ENCODE measurements around the gene TNS4. TPM values are rescaled to one million over a fixed set of nuclear protein-coding genes. Genes with fewer than 3 reads are reported as not detected.

TNS4 gene
- total and polyA plus RNA-seq, 9 of the 15 experiments (the other 6 are each of a cell fraction or from before 2014, with no cell fraction given) = 0.04 to 0.73 (median 0.24) TPM; not detected in 1

- TF ChIP-seq ILK (tag; IDR thresholded peaks at IDR 0.05; ENCODE audit: borderline replicate concordance, low read depth) (no peak), FOS (IDR thresholded peaks at IDR 0.05; ENCODE audit: extremely low read depth, insufficient read length) (no peak), EWSR1 (IDR thresholded peaks at IDR 0.05; ENCODE audit: borderline replicate concordance, low read depth, partially characterized antibody) (no peak), ARNT (IDR thresholded peaks at IDR 0.05) (no peak), TAF1 (IDR thresholded peaks at IDR 0.05; ENCODE audit: control insufficient read depth, extremely low read depth, insufficient read depth, low read length, severe bottlenecking) (no peak), BRF2 (IDR thresholded peaks at IDR 0.05; ENCODE audit: borderline replicate concordance, insufficient read depth, insufficient read length) (no peak), CXXC5 (CRISPR knock-in tag; IDR thresholded peaks at IDR 0.05) (no peak), KAT8 (IDR thresholded peaks at IDR 0.05; ENCODE audit: low read depth) (no peak), RBM25 (IDR thresholded peaks at IDR 0.05; ENCODE audit: low read depth, low read length, severe bottlenecking) (peak; percentile 10), DPF2 (IDR thresholded peaks at IDR 0.05) (no peak), MCM7 (IDR thresholded peaks at IDR 0.05) (no peak), HCFC1 (IDR thresholded peaks at IDR 0.05; ENCODE audit: low read depth, low read length) (no peak), ZNF668 (CRISPR knock-in tag; IDR thresholded peaks at IDR 0.05) (no peak), CHD1 (IDR thresholded peaks at IDR 0.05; ENCODE audit: low read length) (no peak), ZNF76 (CRISPR knock-in tag; IDR thresholded peaks at IDR 0.05; ENCODE audit: borderline replicate concordance) (no peak), RBM39 (optimal IDR thresholded peaks at IDR 0.05; ENCODE audit: low read depth, low read length) (no peak), ZFP30 (CRISPR knock-in tag; IDR thresholded peaks at IDR 0.05; ENCODE audit: borderline replicate concordance) (no peak), TGIF2 (CRISPR knock-in tag; IDR thresholded peaks at IDR 0.05) (no peak), FOXK1 (CRISPR knock-in tag; IDR thresholded peaks at IDR 0.05; ENCODE audit: borderline replicate concordance) (no peak), ZNF224 (CRISPR knock-in tag; IDR thresholded peaks at IDR 0.05) (no peak), CTBP1 (IDR thresholded peaks at IDR 0.05; ENCODE audit: borderline replicate concordance) (no peak), MYC (IDR thresholded peaks at IDR 0.05; ENCODE audit: low read depth, low read length) (no peak), MYC (CRISPR knock-in tag; IDR thresholded peaks at IDR 0.05; ENCODE audit: borderline replicate concordance, low read depth) (no peak), ELF1 (tag; IDR thresholded peaks at IDR 0.05) (no peak), ZNF644 (tag; IDR thresholded peaks at IDR 0.05; ENCODE audit: low read depth) (0 out of 2 replicates have a peak, but pooled peaks have one; percentile 44), DACH1 (IDR thresholded peaks at IDR 0.05; ENCODE audit: partially characterized antibody) (no peak), POLR2G (IDR thresholded peaks at IDR 0.05; ENCODE audit: low read depth, low read length) (no peak), RUNX1 (IDR thresholded peaks at IDR 0.05; ENCODE audit: low read depth) (no peak), NELFE (IDR thresholded peaks at IDR 0.05; ENCODE audit: insufficient read depth, insufficient read length) (no peak), ZNF699 (CRISPR knock-in tag; IDR thresholded peaks at IDR 0.05; ENCODE audit: insufficient replicate concordance) (no peak), ZNF232 (CRISPR knock-in tag; IDR thresholded peaks at IDR 0.05) (no peak)
Measured at GRCh38 chr17:40433551-40434415, 67.6 kb downstream of the TNS4 start (continued).

Measured in K562 (cell line).